C4-2B (cell line): Measurements from ENCODE around the gene CLTCL1.

Experiments used
- ZFX ChIP-seq: fragments of 450-650 bp; IDR thresholded peaks from 2 replicates; pipeline ENCODE4 v1.6.1; 2017
- TF ChIP-seq, protein P1 (sequence below): fragments of 450-650 bp; conservative IDR thresholded peaks from 2 replicates; pipeline ENCODE4 v1.5.1; 2017; ENCODE audit warnings: mild to moderate bottlenecking

DNA sequence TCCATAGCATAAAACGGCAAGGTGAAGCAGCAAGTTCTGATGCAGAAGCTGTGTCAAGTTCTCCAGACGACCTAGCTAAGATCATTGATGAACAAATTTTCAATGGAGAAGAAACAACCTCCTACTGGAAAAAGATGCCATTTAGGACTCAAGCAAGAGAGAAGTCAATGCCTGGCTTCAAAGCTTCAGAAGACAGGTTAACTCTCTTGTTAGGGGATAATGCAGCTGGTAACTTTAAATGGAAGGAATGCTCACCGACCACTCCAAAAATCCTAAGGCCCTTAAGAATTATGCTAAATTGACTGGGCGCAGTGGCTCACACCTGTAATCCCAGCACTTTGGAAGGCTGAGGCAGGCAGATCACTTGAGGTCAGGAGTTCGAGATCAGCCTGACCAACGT, 31.3 kb downstream of the CLTCL1 start:
- TF ChIP-seq, protein P1, sequence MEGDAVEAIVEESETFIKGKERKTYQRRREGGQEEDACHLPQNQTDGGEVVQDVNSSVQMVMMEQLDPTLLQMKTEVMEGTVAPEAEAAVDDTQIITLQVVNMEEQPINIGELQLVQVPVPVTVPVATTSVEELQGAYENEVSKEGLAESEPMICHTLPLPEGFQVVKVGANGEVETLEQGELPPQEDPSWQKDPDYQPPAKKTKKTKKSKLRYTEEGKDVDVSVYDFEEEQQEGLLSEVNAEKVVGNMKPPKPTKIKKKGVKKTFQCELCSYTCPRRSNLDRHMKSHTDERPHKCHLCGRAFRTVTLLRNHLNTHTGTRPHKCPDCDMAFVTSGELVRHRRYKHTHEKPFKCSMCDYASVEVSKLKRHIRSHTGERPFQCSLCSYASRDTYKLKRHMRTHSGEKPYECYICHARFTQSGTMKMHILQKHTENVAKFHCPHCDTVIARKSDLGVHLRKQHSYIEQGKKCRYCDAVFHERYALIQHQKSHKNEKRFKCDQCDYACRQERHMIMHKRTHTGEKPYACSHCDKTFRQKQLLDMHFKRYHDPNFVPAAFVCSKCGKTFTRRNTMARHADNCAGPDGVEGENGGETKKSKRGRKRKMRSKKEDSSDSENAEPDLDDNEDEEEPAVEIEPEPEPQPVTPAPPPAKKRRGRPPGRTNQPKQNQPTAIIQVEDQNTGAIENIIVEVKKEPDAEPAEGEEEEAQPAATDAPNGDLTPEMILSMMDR, result no peak
- no peak for TF ChIP-seq ZFX
